ENCODE results near the gene COL6A3. TPM values are rescaled to one million over a fixed set of nuclear protein-coding genes. Genes with fewer than 3 reads are reported as not detected.
"Not testable (repeated sequence)": the region's sequence is repeated elsewhere in the genome, so short reads cannot be mapped to it uniquely, and the experiment has no call there.

The COL6A3 gene
- total RNA-seq, 2 donors from 2014 or later, result 1.9 to 2.6 TPM

DNA sequence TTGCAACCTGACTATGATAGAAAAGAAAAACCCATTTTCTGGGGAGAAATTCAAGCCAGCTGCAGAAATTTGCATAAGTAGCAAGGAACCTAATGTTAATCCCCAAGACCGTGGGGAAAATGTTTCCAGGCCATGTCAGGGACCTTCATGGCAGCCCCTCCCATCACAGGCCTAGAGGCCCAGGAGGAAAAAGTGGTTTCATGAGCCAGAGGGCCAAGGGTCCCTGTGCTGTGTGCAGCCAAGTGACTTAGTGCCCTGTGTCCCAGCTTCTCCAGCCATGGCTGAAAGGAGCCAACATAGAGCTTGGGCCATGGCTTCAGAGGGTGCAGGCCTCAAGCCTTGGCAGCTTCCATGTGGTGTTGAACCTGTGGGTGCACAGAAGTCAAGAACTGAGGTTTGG lies 110.7 kb downstream of the COL6A3 start:
- not testable (repeated sequence) for H3K4me3 Mint-ChIP-seq; H3K4me1 Mint-ChIP-seq; H3K9me3 ChIP-seq (ENCODE audit: control insufficient read depth, low read length, poor library complexity, severe bottlenecking); H3K36me3 Mint-ChIP-seq (ENCODE audit: low read depth); DNase-seq; H3K27ac Mint-ChIP-seq; ATAC-seq
- peaks cover 18% of the 10 kb centered on the region for H3K27me3 Mint-ChIP-seq

DNA sequence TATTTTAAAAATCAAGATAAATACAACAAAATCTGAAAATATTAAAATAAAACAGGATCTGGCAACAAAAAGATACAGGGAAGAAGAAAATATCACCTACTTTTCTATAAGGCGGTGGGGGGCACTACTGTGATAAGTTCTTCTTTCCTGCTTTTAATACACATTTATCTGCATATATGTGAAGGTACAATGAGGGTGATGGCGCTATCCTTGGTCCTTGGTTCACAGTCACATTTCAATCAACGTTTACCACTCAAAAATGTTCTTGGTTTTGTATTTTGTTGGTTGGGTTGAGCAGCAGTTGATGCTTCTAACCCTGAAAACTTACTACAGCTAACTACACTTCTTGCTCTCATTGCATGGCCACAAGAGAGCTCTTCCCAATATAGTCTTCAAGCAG lies 112.4 kb downstream of the COL6A3 start:
- ATAC-seq (no peak), DNase-seq (no peak)
- no peaks in the 10 kb centered on the region for H3K9me3 ChIP-seq (ENCODE audit: control insufficient read depth, low read length, poor library complexity, severe bottlenecking)
- no peaks in the 10 kb centered on the region for H3K4me1 Mint-ChIP-seq
- no peak overlapping the region for H3K4me3 Mint-ChIP-seq
- peaks cover 3% of the 10 kb centered on the region for H3K36me3 Mint-ChIP-seq (ENCODE audit: low read depth)
- no peak overlapping the region for H3K27ac Mint-ChIP-seq
- peaks cover 22% of the 10 kb centered on the region for H3K27me3 Mint-ChIP-seq

DNA sequence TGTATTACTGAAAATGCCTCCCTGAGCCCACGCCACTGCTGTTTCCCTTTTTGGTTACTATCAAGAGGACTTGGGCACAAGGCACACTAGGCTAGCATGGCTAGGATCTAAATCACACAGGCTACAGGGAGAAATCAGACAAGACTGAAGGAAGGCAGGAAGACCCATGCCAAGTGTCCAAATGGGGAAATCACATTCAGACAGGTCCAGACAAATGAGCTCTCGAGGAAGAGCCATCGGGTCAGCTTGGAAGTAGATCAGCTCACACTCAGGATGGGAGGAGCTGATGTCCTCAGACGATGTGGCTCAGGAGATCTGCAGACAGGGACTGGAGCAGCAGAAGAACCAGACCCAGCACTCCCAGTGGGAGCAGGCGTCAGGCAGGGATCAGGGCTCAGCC lies 113.2 kb downstream of the COL6A3 start:
- no peak overlapping the region for H3K27ac Mint-ChIP-seq
- ATAC-seq (no peak), DNase-seq (no peak)
- H3K4me3 Mint-ChIP-seq, result no peak overlapping the region
- no peaks in the 10 kb centered on the region for H3K9me3 ChIP-seq (ENCODE audit: control insufficient read depth, low read length, poor library complexity, severe bottlenecking)
- H3K4me1 Mint-ChIP-seq, result no peaks in the 10 kb centered on the region
- H3K27me3 Mint-ChIP-seq, result peaks cover 28% of the 10 kb centered on the region
- H3K36me3 Mint-ChIP-seq (ENCODE audit: low read depth), result peaks cover 3% of the 10 kb centered on the region

DNA sequence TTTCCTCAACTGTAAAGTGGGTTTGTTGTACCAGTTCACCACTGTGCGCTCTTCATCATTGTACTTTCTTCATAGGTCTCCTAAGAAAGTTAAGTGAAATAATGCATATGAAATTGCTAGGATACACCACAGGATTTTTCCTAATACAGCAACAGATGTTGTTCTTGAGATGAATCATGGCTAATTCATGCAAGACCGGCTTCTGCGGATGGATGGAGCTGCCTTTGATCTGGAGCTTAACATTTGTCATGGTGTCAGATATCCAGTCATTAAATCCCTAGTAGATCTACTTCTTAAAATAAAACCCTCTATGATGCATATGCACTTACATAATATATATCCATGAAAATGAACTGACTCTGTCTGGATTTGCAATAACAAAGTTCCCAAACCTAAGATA lies 114.1 kb downstream of the COL6A3 start:
- Mint-ChIP-seq H3K27ac (no peak overlapping the region), H3K27me3 (peaks cover 34% of the 10 kb centered on the region), H3K4me3 (no peak overlapping the region), H3K36me3 (ENCODE audit: low read depth) (peaks cover 3% of the 10 kb centered on the region), H3K4me1 (no peaks in the 10 kb centered on the region)
- ATAC-seq, result no peak
- DNase-seq, result no peak
- H3K9me3 ChIP-seq (ENCODE audit: control insufficient read depth, low read length, poor library complexity, severe bottlenecking), result no peaks in the 10 kb centered on the region

DNA sequence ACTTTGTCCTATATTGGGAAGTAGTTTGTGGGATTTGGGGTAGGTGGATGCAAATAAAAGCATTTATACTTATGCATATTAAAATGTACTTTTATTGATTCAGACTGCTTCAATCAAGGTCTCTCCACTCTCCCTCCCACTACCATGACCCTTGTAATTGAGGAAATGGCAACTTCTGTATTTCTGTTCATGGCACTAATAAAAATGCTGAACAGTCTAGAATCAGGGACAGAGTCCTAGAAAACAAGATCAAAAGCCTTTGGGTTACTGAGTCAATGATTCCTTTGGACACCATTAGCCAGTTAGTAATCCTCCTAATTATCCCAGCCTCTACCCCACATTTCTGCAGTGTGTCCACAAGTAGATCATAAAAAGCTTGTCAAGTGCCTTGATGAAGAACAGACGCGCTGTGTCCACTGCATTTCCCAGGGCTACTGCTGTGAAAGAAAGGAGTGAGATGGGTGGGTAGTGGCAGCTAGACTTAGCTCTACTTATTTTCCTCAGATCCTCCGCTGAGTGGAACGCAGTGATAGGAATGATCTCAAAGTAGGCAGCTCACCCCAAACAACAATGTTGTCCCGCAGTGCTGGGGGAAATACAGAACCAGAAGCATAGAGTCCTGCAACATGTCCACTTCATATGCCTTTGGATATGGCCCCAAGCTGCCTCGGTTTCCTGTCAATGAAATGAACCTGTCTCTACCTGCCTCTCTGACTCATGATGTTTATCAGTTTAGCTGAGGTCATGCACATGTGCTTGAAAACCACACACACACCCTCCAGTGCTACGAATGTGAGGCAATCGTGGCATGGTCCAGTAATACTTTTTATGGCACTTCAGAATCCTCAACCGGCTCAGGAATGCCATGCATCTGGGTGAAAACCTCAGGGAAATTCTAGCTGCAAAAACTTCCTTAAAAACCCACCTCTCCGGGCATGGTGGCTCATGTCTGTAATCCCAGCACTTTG lies 115.5 kb downstream of the COL6A3 start:
- peaks cover 34% of the 10 kb centered on the region for H3K27me3 Mint-ChIP-seq

DNA sequence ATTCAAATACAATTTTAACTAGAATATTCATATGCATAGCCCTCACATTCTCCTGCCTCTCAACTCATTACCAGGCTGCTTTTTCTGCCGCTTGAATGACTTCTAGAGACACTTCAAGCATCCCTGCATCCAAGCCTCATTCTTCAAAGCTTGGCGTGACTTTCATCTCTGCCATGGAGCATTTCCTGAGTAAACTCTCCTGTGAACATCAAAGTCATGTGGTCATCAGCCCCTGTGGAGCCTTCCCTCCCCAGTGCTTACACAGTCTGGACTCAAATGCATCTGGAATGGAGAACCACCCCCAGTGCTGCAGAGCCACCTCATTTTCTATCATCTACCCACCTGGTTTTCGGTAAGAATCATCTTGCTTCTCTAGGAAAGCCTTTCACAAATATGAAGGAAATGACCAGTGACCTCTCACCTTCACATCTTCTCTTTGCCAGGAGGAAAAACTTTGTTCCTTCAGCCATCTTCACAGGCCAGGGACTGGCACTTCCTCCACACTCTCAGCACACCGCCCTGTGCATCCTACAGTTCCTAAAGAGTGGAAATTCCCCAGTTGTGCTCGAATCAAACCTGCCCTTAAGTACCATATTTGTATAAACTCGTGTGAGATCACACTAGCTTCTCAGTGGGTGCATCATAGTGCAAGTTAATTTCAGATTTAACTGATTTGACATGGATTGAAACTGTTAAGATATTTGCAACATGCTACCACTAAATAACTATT lies 116.4 kb downstream of the COL6A3 start:
- no peaks in the 10 kb centered on the region for H3K9me3 ChIP-seq (ENCODE audit: control insufficient read depth, low read length, poor library complexity, severe bottlenecking)
- DNase-seq (no peak), ATAC-seq (no peak)
- H3K27me3 Mint-ChIP-seq, result peaks cover 34% of the 10 kb centered on the region
- H3K4me3 Mint-ChIP-seq, result no peak overlapping the region
- H3K4me1 Mint-ChIP-seq, result no peaks in the 10 kb centered on the region
- peaks cover 3% of the 10 kb centered on the region for H3K36me3 Mint-ChIP-seq (ENCODE audit: low read depth)
- no peak overlapping the region for H3K27ac Mint-ChIP-seq

More for the DNA sequence above, 115.5 kb downstream of the COL6A3 start:
- H3K27ac Mint-ChIP-seq, result no peak overlapping the region
- peaks cover 3% of the 10 kb centered on the region for H3K36me3 Mint-ChIP-seq (ENCODE audit: low read depth)
- H3K4me1 Mint-ChIP-seq, result no peaks in the 10 kb centered on the region
- DNase-seq (no peak), ATAC-seq (no peak)
- no peaks in the 10 kb centered on the region for H3K9me3 ChIP-seq (ENCODE audit: control insufficient read depth, low read length, poor library complexity, severe bottlenecking)
- no peak overlapping the region for H3K4me3 Mint-ChIP-seq

DNA sequence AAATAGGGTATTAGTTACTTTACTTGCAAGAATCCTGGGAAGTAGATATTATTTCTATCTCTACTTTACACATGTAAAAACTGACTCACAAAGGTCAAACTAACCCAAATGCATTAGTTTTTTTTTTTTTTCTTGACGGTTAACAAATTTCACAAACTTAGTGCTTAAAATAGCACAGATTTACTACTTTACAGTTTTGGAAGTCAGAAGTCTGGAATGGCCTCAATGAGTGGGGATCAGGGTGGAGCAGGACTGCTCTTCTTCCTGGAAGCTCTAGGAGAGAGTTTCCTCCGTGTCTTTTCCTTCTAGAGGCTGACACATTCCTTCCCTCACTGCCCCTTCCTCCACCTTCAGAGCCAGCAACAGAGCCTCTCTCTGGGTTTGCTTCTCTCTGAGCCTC lies 117.2 kb downstream of the COL6A3 start:
- DNase-seq, result no peak
- H3K27me3 Mint-ChIP-seq, result peaks cover 35% of the 10 kb centered on the region
- H3K9me3 ChIP-seq (ENCODE audit: control insufficient read depth, low read length, poor library complexity, severe bottlenecking), result no peaks in the 10 kb centered on the region
- no peak for ATAC-seq
- no peak overlapping the region for H3K27ac Mint-ChIP-seq
- H3K4me3 Mint-ChIP-seq, result no peak overlapping the region
- H3K36me3 Mint-ChIP-seq (ENCODE audit: low read depth), result peaks cover 3% of the 10 kb centered on the region
- H3K4me1 Mint-ChIP-seq, result no peaks in the 10 kb centered on the region

DNA sequence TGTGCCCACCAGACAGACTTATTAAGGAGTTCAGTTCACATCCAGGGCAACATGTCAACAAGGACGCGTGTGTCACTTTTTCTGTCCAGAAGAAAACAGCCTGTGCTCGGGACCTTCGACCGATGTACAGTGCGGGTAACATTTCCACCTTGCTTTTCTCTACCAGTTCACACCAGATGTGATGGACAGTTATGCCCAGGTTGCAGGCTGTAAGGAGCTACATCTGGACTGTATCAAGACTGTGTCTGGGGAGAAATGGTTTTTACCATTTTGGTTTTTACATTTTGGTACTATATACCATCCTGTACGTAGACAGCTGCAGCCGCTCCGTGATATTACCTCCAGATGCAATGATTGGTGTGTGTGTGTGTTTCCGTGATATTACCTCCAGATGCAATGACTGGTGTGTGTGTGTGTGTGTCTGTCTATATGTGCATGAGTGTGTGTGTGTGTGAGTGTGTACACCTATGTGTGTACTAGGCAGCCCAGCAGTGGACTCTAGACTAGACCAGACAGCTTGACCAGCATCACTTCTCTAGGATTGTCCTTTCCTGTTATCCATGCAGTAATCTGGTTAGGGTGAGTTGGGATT lies 118.0 kb downstream of the COL6A3 start:
- ATAC-seq (no peak), DNase-seq (no peak)
- no peak overlapping the region for H3K27ac Mint-ChIP-seq
- H3K9me3 ChIP-seq (ENCODE audit: control insufficient read depth, low read length, poor library complexity, severe bottlenecking), result no peaks in the 10 kb centered on the region
- H3K4me1 Mint-ChIP-seq, result peaks cover 4% of the 10 kb centered on the region
- no peak overlapping the region for H3K4me3 Mint-ChIP-seq
- peaks cover 3% of the 10 kb centered on the region for H3K36me3 Mint-ChIP-seq (ENCODE audit: low read depth)
- H3K27me3 Mint-ChIP-seq, result peaks cover 42% of the 10 kb centered on the region

DNA sequence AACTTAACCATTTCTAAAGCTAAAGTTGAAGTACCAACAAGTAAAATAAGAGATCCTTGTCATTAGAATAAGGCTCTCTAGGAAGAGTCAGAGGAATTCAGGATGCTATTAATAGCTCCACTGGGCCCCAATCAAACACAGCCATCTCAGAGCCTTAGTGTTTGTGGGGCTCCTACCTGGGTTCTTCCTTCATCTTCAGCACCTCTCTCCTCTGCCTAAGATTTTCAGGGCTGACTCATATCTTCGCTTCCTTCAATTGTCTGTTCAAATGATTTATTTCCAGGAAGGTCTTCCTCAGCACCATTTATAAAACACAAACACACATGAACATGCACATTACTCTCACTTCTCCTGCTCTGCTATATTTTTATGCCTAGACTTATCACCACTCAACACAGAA lies 119.5 kb downstream of the COL6A3 start:
- ATAC-seq, result no peak
- peaks cover 6% of the 10 kb centered on the region for H3K4me1 Mint-ChIP-seq
- no peaks in the 10 kb centered on the region for H3K9me3 ChIP-seq (ENCODE audit: control insufficient read depth, low read length, poor library complexity, severe bottlenecking)
- peaks cover 3% of the 10 kb centered on the region for H3K36me3 Mint-ChIP-seq (ENCODE audit: low read depth)
- DNase-seq, result no peak
- no peak overlapping the region for H3K4me3 Mint-ChIP-seq
- H3K27ac Mint-ChIP-seq, result no peak overlapping the region
- peaks cover 42% of the 10 kb centered on the region for H3K27me3 Mint-ChIP-seq

DNA sequence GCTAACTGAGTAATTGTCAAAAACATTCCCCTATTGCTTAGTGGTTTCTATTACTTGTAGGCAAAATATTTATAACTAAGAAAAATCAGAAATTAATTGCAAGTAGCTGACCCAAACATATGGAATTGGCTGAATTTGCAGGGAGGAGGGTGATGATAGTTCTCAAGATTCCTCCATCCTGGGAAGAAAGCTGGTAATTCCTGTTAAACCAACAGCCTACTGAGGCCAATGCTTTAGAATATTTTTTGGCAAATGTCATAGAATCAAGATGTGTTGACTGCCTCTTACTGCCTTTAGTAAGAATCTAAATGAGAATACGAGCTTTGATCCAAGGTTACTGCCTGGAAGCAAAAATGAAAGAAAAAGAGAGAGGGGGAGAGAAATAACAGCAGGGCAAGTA lies 120.0 kb downstream of the COL6A3 start:
- DNase-seq, result no peak
- H3K27me3 Mint-ChIP-seq, result peaks cover 47% of the 10 kb centered on the region
- H3K4me1 Mint-ChIP-seq, result peaks cover 6% of the 10 kb centered on the region
- no peak overlapping the region for H3K27ac Mint-ChIP-seq
- peaks cover 3% of the 10 kb centered on the region for H3K36me3 Mint-ChIP-seq (ENCODE audit: low read depth)
- ATAC-seq, result no peak
- no peak overlapping the region for H3K4me3 Mint-ChIP-seq
- no peaks in the 10 kb centered on the region for H3K9me3 ChIP-seq (ENCODE audit: control insufficient read depth, low read length, poor library complexity, severe bottlenecking)

DNA sequence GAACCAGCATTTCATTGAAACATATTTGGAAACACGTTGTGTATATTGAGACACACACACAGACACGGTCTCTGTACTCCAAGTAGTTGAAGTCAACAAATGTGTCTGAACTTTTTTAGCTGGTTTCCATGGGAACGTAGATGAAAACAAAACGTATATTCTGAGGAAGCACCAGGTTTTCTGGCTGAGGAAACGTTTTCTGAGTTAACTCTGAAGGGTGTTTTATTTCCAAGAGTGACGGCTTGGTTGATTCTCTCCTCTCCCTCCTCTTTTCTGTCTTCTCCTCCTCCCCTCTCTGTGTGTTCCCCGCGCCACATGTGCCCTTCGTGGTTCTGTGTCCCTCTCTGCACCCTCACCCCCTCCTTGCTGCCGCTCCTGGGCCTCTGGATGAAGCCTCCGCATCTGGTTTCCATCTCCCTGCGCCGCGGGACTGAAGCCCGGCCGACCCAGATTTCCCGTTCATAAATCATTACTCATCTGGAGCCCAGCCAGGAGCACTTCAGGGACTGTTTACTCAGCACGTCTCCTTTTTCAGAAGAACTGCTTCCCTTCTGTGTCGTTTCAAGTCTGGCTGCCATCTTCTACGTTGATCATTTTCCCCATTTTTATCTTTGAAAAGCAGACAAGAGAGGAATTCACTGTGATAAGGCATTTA lies 122.7 kb downstream of the COL6A3 start:
- H3K36me3 Mint-ChIP-seq (ENCODE audit: low read depth), result no peaks in the 10 kb centered on the region
- H3K4me3 Mint-ChIP-seq, result peak overlapping the region; percentile 88
- H3K27ac Mint-ChIP-seq, result no peak overlapping the region
- H3K27me3 Mint-ChIP-seq, result peaks cover 49% of the 10 kb centered on the region
- ATAC-seq, result peak; percentile 40
- no peak for DNase-seq
- peaks cover 6% of the 10 kb centered on the region for H3K4me1 Mint-ChIP-seq
- no peaks in the 10 kb centered on the region for H3K9me3 ChIP-seq (ENCODE audit: control insufficient read depth, low read length, poor library complexity, severe bottlenecking)

DNA sequence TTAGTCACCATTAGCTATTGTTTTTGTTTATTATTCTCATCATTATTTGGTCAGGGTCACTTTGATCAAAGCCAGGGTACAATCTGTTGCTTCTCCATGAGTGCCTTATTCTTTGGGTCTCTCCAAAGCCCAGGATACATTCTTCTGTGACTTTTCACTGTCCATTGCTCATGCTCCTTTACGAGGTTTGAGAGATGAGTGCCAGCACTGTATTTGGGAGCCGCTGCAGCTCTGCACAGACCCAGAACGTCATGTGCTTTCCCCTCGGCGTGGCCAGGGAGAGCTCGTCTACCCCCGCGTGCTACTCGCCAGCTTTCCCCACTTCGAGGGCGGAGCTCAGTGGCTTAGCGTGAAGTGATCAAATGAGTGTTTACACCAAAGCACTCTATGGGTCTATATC lies 123.7 kb downstream of the COL6A3 start:
- DNase-seq (no peak), ATAC-seq (no peak)
- Mint-ChIP-seq H3K4me1 (peaks cover 6% of the 10 kb centered on the region), H3K36me3 (ENCODE audit: low read depth) (no peaks in the 10 kb centered on the region), H3K27me3 (peaks cover 43% of the 10 kb centered on the region), H3K4me3 (no peak overlapping the region), H3K27ac (no peak overlapping the region)
- no peaks in the 10 kb centered on the region for H3K9me3 ChIP-seq (ENCODE audit: control insufficient read depth, low read length, poor library complexity, severe bottlenecking)

DNA sequence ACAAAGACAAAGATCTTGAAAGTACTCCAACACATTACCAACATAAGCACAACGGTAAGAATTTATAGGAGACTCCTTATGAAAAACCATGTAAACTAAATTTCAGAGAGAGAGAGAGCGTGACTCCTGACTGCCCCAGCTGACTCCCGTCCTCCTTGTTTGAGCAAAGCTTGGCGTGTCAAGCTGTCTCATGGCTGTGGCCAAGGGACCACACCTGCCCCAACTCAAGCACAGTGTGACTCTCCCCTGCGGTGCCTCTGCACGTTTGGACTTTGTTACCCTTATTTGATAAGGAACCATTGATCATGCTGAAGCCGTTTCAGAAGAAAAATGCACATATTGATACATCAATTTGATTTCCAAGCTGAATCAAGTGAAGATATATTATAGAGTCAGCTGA lies 124.8 kb downstream of the COL6A3 start:
- no peak overlapping the region for H3K27ac Mint-ChIP-seq
- no peak for ATAC-seq
- no peak overlapping the region for H3K4me3 Mint-ChIP-seq
- peaks cover 6% of the 10 kb centered on the region for H3K4me1 Mint-ChIP-seq
- DNase-seq, result no peak
- peaks cover 41% of the 10 kb centered on the region for H3K27me3 Mint-ChIP-seq
- H3K36me3 Mint-ChIP-seq (ENCODE audit: low read depth), result no peaks in the 10 kb centered on the region
- H3K9me3 ChIP-seq (ENCODE audit: control insufficient read depth, low read length, poor library complexity, severe bottlenecking), result no peaks in the 10 kb centered on the region

All from T-helper 17 cell (primary cell).